Posterior vena cava (tissue), 2 donors: ENCODE results near the gene VCX2. TPM values are rescaled to one million over a fixed set of nuclear protein-coding genes. Genes with fewer than 3 reads are reported as not detected.
A peak's percentile ranks its signal among the peaks of the same experiment; 100 is the strongest.
"Not testable (repeated sequence)": the region's sequence is repeated elsewhere in the genome, so short reads cannot be mapped to it uniquely, and the experiment has no call there.

Experiments
- DNase-seq: peaks from one replicate; pipeline ENCODE4 v3.0.0-alpha.2; 2020; ENCODE audit warnings: low spot score
- intact Hi-C, 2 donors: fragments of 100-400 bp; cut with DNase I; formaldehyde crosslinking; loops; one replicate each; pipeline versions ENCODE4 v1.14.1 to v1.14.2; 2022 to 2023
- long read RNA-seq, 2 donors: library from polyadenylated mRNA; unstranded; transcript quantifications; one replicate each; pipeline ENCODE4 v2.0.0, GENCODE V29; 2020 to 2021
- total RNA-seq, 2 donors: library from RNA; stranded (reverse); fragmentation: NEBNext Ultra II Directional; extraction: Animal tissue kit (Norgen Biotek cat#: 25700); gene quantifications; one replicate each; pipeline ENCODE4 v1.2.1, GENCODE V29; 2021
- donor health status: DM: yes; HTN: yes; CAD: no.
- donor health status: DM: yes; HTN: yes; CAD: no.

VCX2 gene
- total RNA-seq, result not detected
- long read RNA-seq, donor 1, result 0 reads
- long read RNA-seq, donor 2, result 0 reads

DNA sequence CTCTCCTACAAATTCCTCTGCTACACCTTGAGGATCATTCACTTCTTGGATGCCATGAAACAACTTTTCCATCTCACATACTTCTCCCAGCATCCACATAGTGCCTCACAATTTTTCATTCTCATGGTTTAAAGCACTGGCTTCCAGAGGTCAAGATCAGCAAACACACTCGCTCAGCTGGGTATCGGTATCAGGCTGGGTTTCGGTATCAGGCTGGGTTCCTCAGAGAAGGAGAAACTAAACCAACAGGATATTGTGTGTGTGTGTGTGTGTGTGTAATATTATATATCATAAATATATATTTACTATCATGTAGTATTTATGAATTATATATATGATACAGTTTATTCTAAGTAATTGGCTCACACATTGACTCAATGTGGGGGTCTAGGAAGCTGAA is at the start of gene VCX2:
VCX2 (minus strand) TSS at position 99 of the 400 bp plus-strand sequence. CDS start 624 bp downstream, outside the sequence.
- intact Hi-C loops, DNase-seq: not testable (repeated sequence)

DNA sequence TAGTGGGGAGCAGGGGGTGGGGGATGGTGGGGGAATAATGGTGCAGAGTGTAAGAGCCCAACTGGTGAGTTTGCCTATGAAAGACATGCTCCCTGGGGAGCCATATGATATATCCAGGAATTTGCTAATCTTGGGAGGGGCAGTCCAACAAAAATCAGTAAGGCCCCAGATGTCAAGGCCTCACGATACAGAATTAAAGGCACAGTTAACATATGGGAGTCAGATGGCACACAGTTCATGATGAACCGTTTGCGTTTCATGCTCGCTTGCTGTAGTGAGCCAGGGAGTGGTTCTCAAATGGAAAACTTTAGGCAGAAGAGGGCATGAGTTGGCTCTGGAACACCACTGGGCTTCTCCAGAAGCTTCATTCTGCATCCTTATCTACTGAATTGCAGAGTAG is 33.9 kb upstream of the VCX2 start:
- no peak for DNase-seq
- intact Hi-C loops, result loop anchor here in 1 of 2 donors (10.0 kb wide), 1 partner anchor 1810 kb away; no protein-coding TSS in a partner anchor

DNA sequence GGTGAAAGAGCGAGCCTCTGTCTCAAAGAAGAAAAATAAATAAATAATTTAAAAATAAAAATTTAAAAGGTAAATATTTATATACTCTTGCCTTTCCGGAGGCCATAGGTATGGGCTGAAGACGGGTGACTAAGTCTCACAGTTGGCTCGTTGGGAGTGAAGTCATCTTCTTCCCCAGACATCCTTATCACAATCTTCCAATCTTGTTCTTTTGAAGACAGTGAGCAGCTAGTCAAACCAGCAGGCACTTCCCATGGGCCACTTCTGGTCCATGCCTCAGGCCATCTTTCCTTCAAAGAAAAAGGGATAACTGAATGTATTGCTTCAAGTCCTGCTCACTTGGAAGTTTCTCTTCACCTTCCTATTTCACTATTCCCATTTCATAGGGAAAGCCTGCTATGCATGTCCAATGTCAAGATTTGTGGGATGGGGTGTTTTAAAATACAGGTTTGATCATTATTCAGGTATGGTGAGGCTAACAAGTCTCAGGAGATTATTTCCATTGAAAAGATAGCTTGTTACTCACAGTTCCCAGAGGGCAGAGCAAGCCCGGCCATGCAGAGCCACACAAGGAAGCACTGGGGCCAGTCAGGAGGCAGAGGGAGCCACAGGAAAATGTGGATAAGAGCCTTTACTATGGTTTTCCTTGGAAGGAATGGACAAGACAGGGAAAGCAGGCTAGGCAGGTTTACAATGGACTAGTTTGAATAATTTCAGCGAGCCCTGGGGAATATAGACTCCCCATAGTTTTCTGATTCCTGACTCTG is 33.3 kb upstream of the VCX2 start:
- DNase-seq, result no peak
- intact Hi-C loops, result loop anchor here in 1 of 2 donors (10.0 kb wide), 1 partner anchor 1810 kb away; no protein-coding TSS in a partner anchor

DNA sequence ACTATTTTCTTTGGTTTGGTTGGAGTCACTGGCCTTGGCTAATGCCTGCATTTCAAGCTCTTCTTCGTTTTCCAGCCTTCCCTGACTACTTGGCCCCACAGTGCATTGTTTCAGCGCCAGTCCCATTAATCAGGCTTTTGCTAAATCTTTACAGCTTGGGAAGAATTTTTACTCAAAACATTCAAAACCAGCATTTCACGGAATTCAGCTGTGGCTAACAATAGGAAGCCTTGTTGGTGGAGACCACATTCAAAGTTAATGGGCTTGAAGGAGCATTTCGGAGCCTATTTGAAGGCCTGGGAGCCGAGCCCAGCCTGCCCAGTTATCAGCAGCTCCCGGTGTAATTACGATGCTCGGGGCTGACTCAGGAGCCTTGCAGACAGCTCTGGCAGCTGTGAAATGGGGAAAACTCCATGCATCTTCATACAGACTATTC is 30.8 kb upstream of the VCX2 start:
- intact Hi-C loops, result loop anchor here in 1 of 2 donors (10.0 kb wide), 1 partner anchor 1813 kb away; no protein-coding TSS in a partner anchor
- peak; percentile 81 for DNase-seq

DNA sequence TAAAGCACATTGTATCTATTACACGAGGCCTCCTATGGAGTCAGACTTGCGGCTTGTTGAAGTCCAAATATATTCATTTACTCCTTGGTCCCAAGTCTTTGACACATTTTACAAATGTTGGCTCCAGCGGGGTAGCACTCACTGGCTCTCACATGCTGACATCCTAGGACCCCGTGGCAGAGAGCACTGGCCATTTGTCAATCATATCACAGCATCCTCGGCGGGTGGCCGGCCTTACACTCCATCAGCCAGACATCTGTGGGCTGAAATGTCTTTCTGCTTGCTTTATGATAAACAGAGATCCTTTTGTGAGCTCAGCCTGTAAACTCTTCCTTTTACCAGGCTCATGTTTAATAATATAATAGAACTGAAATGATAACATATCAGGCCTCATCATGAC is 25.7 kb upstream of the VCX2 start:
- no peak for DNase-seq
- intact Hi-C loops, result no loop called here

DNA sequence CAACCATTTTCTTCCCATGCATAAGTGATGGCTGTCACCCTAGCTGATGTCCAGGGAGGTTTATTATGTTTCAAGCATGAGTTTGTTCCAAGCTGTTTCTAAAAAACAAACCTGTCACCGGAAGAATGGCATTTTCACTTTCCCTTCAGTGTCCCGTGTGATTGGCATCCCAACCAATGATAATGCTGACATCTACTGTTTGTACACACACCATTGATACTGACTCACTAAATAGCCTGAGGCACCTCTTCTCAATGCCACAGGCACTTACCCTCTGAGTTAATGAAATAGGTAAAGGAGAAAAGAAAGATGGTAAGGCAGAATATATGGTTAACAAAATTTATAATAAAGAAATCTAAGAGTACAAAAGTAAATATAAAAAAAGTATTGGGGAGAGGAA is 23.1 kb upstream of the VCX2 start:
- DNase-seq, result no peak

DNA sequence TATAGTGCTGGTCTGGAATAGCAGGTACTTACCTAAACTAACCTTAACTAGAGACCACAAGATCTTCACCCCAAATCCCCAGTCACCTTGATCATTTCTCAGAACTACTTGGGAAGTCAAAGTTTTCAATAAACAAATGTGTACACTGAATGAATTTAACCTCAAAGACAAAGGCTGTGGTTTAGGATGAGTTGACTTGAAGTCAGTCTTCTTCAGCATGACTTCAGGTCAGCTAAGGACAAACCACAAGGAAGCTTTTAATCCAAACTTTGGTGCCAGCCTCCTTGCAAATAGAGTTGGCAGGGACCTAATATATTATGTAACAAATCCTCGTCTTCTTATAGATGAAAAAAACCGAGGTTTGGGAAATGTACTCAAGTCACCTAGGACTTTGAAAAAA is 21.2 kb upstream of the VCX2 start:
- DNase-seq, result no peak
- intact Hi-C loops, result no loop called here

More for the DNA sequence above, 23.1 kb upstream of the VCX2 start:
- intact Hi-C loops, result no loop called here

DNA sequence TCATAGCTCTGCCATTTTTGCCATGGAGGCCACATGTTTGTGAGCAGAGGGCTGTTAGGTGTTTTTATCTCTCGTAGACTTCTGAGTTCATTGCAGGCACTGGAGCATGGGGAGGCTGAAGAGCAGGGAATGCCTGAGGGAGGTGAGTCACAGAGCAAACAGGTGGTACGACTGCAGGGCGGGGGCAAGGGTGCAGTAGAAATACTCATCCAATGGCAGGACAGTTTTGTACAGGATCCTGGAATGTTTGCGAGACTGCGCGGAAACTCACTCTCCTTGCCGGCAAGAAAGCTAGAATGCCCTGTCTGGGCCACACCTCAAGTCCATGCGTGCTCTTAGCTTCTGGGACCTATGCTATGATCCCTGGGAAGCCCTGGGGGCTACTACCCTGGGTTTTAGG is 20.0 kb upstream of the VCX2 start:
- no peak for DNase-seq
- intact Hi-C loops, result no loop called here

DNA sequence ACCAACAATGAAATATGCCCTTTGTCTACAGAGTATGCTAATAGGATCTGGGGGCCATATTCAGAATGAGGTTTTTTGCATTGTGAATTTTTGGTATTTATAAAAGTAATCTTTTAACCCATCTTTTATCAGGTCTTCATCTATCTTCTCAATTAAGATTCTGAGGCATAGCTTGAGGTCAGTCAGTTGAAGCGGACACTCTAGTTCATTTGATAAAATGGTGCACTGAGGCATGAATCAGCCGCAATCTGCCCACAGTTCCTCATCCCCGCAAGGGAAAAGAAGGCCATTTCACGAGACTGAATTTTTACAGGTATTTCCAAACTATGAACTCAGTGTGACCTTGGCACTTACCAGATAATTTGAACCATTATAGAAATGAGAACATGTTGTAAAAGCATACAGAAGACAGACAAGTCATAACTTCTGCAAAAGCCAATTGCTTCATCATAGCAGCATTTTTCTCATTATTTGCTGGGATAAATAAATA is 19.3 kb upstream of the VCX2 start:
- DNase-seq, result no peak
- intact Hi-C loops, result no loop called here

DNA sequence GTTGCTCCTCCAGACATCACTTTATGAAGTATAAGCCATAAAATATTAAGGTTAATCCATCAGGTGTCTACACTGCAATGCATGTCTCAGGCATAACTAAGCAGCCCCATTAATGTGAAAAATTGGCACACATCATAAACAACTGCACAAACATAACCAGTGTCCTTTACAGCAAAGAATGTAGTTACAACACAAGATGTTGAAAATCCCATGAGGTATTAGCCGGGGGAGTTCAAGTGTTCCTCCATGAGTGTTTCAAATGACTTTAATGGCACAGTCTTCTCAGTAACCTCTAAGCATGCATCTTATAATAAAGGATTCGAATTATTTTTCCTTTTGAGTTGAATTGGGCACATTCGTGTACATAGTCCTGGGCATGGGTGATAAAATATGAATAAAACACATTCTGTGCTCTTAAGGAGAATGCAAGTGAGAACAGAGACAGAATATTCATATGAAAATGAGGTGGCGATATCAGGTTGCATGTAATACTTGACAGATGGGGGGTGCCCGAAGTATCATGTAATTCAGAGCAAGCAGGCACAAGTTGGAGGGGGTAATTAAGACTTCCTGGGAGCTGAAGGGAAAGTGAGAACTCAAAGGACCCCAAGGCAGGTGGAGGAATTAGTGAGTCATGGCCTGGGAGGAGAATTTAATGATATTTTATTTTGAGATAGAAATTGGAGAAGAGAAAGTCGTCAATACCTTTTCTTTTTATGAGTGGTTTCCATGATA is 18.2 kb upstream of the VCX2 start:
- intact Hi-C loops, result no loop called here
- no peak for DNase-seq

DNA sequence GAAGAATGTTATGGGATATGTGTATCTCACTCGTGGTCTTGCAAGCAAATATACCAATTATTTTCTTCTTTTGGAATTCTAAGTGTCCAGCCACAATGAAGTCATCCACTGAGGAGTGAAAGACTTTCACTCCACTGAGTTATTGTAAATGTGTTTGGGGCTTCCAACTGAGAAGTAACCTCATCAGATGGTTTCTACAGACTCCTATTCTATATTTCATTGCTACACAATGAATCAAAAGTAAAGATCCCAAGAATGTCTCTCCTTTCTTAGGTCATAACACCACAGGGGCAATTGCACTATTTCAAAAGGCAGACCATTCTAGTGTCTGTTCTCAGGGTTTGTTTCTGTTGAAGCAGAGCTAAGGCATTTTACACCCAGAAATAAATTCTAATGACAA is 12.3 kb upstream of the VCX2 start:
- no peak for DNase-seq
- intact Hi-C loops, result no loop called here

DNA sequence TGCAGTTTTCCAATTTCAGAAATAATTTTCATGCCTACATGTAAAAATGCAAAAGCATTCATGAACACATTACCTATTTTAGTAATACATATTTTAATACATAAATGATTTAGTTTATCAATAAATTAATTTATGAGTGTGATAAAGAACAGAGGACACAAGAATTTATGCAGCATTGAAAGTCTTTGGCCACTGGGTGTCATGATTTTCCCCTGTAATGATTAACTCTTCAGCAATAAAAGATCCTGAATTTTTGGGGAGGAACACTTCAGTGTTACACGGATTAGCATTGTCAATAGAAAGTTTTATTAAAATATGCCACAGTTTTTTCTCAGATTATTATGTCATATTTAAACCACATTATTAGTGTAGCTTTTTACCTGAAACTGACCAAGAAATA is 8.6 kb upstream of the VCX2 start:
- DNase-seq, result no peak
- intact Hi-C loops, result no loop called here

DNA sequence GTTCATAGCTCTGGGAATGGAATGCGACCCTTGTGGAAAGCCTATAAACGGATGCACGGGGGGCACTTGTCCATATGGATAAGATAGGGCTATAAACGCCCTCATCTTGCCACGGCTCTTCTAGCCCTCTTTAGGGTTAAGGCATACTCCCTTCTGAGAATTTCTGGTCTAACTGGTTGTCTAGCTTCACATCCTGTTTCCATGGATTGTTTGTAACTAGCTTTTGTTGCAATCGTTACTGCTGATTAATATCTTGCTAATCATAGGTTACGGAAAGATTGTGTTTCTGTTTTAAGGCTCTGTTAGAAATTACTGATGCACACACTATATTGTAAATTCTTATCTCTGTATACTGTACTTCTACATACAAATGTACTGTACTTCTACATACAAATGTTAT is 17.1 kb downstream of the VCX2 start:
- DNase-seq, intact Hi-C loops: not testable (repeated sequence)

DNA sequence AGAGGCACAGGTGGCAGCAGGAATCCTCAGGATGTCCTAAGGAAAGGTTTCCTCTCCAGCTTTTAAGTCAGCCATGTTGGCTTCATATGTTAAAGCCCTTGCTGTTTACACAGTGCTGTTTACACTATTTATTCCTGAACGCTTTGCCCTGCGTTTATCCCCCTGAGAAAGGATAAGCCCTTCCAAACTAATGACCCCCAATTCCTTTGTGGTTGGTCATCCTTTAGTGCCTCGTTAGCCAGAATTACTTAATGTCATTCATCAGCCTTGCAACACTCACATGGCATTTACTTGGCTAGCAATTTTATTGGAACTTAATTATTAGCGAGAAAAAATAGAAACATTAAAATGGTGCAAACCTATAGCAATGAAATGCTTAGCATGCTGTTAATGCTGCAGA is 23.8 kb downstream of the VCX2 start:
- intact Hi-C loops, result no loop called here

DNA sequence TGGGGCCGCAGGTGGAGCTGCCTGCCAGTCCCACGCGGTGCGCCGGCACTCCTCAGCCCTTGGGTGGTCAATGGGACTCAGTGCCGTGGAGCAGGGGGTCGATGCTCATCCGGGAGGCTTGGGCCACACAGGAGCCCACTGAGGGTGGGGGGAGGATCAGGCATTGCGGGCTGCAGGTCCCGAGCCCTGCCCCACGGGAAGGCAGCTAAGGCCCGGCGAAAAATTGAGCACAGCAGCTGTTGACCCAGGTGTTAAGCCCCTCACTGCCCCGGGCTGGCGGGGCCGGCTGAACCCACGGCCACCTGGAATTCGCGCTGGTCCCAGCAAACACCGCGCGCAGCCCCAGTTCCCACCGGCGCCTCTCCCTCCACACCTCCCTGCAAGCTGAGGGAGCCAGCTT is 26.1 kb downstream of the VCX2 start:
- intact Hi-C loops, result no loop called here
- no peak for DNase-seq

More for the DNA sequence above, 23.8 kb downstream of the VCX2 start:
- DNase-seq, result no peak

DNA sequence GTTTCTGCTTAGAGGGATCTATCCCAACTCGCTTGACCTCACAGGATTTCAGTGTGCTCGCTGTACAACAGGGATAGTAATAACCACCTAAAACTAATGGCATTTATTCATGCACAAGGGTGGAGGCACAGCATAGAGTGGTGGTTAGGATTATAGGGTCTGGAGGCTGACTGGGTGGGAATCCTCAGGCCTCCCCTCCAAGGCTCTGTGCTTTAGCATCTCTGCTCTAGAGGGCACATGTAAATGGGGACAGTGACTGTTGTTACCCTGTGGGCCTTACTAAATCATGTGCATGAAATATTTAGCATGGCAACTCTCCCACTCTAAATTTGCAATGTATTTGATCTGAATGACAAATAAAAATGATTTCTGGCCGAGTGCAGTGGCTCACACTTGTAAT is 29.2 kb downstream of the VCX2 start:
- no peak for DNase-seq

DNA sequence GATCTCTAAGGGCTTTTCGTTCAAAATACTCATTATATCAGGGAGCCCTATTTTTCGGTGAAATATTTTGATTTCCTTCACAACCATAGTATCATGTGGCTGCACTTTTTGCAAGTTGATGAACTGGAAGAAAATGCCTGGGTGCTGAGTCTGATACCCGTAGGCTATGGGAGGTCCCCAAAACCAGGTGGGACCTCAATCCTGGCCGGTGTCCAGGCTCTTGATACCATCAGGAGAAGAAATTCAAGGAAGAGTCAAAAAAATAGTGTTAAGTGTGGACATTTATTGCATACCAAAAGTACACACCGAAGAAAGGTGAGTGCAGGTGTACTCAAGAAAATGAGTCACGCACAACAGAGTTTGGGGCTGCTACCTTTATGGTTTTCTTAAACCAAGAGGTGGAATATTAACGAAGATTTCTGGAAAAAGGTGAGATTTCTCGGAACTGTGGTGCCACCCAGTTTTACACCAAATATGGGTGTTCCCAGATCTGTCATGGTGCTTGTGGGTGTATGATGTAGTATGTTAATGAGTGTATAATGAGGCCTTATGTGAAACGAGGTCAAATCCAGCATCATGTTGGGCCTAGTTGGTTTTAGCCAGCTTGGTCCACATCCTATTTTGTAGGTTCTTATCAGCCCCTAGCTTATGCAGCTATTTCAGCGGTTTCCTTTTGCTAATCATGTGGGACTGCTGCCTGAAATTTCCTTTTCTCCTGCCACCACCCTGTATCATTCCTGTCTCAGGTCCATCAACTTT is 29.9 kb downstream of the VCX2 start:
- intact Hi-C loops, result no loop called here
- no peak for DNase-seq

More for the DNA sequence above, 29.2 kb downstream of the VCX2 start:
- intact Hi-C loops, result no loop called here

DNA sequence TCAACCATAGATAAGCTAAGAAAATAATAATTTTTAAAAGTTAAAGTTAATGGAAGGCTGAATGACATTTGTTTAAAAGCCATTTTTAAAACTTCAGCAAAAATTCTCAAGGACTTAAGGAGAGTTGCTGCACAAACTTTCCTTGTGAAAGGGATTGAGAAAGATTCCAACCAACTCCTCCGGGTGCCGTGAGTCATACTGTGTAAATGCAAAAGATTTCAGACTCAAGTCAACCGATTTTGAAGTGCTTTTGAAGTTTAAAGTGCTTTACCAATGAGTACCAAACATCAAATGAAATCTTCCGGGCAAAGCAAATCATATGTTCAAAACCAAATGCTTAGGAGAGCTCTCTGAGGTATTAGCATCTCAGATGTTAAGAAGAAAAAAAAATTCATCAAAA is 31.4 kb downstream of the VCX2 start:
- intact Hi-C loops, result no loop called here
- no peak for DNase-seq

DNA sequence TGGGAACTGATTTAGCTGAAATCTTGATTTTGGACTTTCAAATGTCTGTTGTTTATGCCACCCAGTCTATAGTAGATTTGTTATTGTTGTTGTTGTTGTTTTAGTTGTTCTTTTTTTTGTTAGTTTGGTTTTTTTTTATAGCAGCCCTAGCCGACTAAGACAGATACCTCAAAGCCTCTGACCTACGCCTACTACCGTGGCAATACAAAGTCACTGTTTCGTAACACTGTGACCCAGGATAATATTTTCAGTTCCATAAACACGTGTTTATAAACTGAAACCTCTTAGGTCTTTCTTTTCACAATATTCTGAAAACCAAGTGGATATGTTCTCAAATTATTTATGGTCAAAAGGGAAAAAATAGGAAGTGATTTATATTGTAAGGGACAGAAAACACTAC is 32.8 kb downstream of the VCX2 start:
- DNase-seq, result no peak
- intact Hi-C loops, result no loop called here

DNA sequence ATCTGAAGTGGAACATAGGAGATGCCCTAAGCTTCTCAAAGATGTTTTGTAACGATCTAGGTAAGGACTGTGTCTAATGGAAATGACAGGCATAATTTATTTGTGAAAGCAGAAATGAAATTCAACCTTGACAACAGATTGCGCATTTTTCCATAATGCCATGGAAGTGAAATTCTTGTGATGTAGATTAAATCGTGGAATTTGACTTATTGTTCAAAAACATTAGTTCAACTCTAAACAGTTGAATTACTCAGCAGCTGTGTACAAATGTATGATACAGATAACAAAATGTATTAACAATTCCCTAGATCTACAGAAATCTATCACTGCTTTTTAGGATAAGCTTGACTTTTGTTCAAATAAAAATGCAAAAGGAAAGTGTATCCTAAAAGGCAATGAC is 44.4 kb downstream of the VCX2 start:
- DNase-seq, result no peak
- intact Hi-C loops, result no loop called here
